GM23338 (cell line): Measurements from ENCODE around the gene ACADS. TPM values are rescaled to one million over a fixed set of nuclear protein-coding genes. Genes with fewer than 3 reads are reported as not detected.

Source experiments
- ATAC-seq: fragments of 200-7000 bp; cut with Tn5 transposase; 3 replicates; pipeline ENCODE4 v1.9.1; 2020
- DNase-seq: peaks from one replicate; pipeline ENCODE4 v3.0.0-alpha.2; 2015; ENCODE audit warnings: low spot score
- H2AFZ ChIP-seq: fragments of 200-600 bp; sonication (generic); 2 replicates; pipeline ENCODE4 v1.8.0; 2016; ENCODE audit warnings: antibody characterized with exemption, mild to moderate bottlenecking, moderate library complexity
- H3F3A ChIP-seq: fragments of 200-600 bp; sonication (generic); replicated peaks from 2 replicates; pipeline ENCODE4 v1.8.0; 2017; ENCODE audit warnings: antibody characterized with exemption, mixed run types, low read depth
- H3K27ac ChIP-seq: fragments of 200-600 bp; sonication (generic); 2 replicates; pipeline ENCODE4 v1.6.1; 2016; ENCODE audit warnings: low read depth
- H3K27me3 ChIP-seq: fragments of 200-600 bp; sonication (generic); 2 replicates; pipeline ENCODE4 v1.8.0; 2016; ENCODE audit warnings: mild to moderate bottlenecking, mixed run types, moderate library complexity; ENCODE audit not compliant: insufficient read depth
- H3K36me3 ChIP-seq: fragments of 200-600 bp; sonication (generic); 2 replicates; pipeline ENCODE4 v1.8.0; 2016; ENCODE audit warnings: mild to moderate bottlenecking; ENCODE audit not compliant: insufficient read depth
- H3K4me1 ChIP-seq: fragments of 200-600 bp; sonication (generic); 2 replicates; pipeline ENCODE4 v1.8.0; 2016; ENCODE audit warnings: mild to moderate bottlenecking, moderate library complexity; ENCODE audit not compliant: insufficient read depth
- H3K4me2 ChIP-seq: fragments of 200-600 bp; sonication (generic); 2 replicates; pipeline ENCODE4 v1.7.1; 2017; ENCODE audit warnings: mixed run types
- H3K4me3 ChIP-seq: fragments of 200-600 bp; sonication (generic); 2 replicates; pipeline ENCODE4 v1.6.1; 2016; ENCODE audit warnings: mixed run types
- H3K79me2 ChIP-seq: fragments of 200-600 bp; sonication (generic); replicated peaks from 2 replicates; pipeline ENCODE4 v1.8.0; 2017; ENCODE audit warnings: mild to moderate bottlenecking; ENCODE audit not compliant: insufficient read depth
- H3K9me2 ChIP-seq: fragments of 200-600 bp; sonication (generic); 2 replicates; pipeline ENCODE4 v1.8.0; 2017; ENCODE audit not compliant: insufficient read depth
- H4K20me1 ChIP-seq: fragments of 200-600 bp; sonication (generic); replicated peaks from 2 replicates; pipeline ENCODE4 v1.8.0; 2017; ENCODE audit warnings: mild to moderate bottlenecking; ENCODE audit not compliant: insufficient read depth
- H3K27ac Mint-ChIP-seq: 2 replicates; pipeline ENCODE4 v1.8.0; 2020; ENCODE audit warnings: inconsistent platforms, mild to moderate bottlenecking, moderate library complexity, mixed read lengths
- H3K27me3 Mint-ChIP-seq: 3 replicates; pipeline ENCODE4 v1.8.0; 2022; ENCODE audit warnings: low read depth, mild to moderate bottlenecking, moderate library complexity, mixed read lengths, inconsistent platforms; ENCODE audit not compliant: insufficient read depth, poor library complexity
- H3K36me3 Mint-ChIP-seq: 3 replicates; pipeline ENCODE4 v1.8.0; 2021; ENCODE audit warnings: low read depth, mild to moderate bottlenecking, inconsistent platforms, moderate library complexity, mixed read lengths
- H3K4me1 Mint-ChIP-seq: 3 replicates; pipeline ENCODE4 v1.8.0; 2020; ENCODE audit warnings: mild to moderate bottlenecking, inconsistent platforms, mixed read lengths
- H3K4me3 Mint-ChIP-seq: 3 replicates; pipeline ENCODE4 v1.8.0; 2021; ENCODE audit warnings: moderate library complexity, mild to moderate bottlenecking, inconsistent platforms, mixed read lengths
- H3K9me3 Mint-ChIP-seq: 3 replicates; pipeline ENCODE4 v1.8.0; 2020; ENCODE audit warnings: moderate library complexity, mild to moderate bottlenecking, inconsistent platforms, mixed read lengths
- CREB1 ChIP-seq: fragments of 250-450 bp; sonication (Bioruptor Pico); IDR thresholded peaks from 2 replicates; pipeline ENCODE4 v1.5.0; 2020; ENCODE audit warnings: low read depth, mild to moderate bottlenecking, moderate library complexity
- EZH2 ChIP-seq: fragments of 200-600 bp; sonication (generic); IDR thresholded peaks from one replicate; pipeline ENCODE4 v1.8.0; 2017; ENCODE audit warnings: antibody characterized with exemption, mild to moderate bottlenecking, low read depth; ENCODE audit not compliant: unreplicated experiment
- EZH2phosphoT487 ChIP-seq: fragments of 200-600 bp; sonication (generic); IDR thresholded peaks from one replicate; pipeline ENCODE4 v1.8.1; 2018; ENCODE audit warnings: antibody characterized with exemption; ENCODE audit not compliant: unreplicated experiment
- JUNB ChIP-seq: IDR thresholded peaks from one replicate; pipeline ENCODE4 v1.6.1; 2016; ENCODE audit warnings: antibody characterized with exemption; ENCODE audit not compliant: unreplicated experiment
- NANOG ChIP-seq: IDR thresholded peaks from 2 replicates; pipeline ENCODE4 v1.6.1; 2016; ENCODE audit warnings: antibody characterized with exemption, borderline replicate concordance
- POLR2AphosphoS5 ChIP-seq: IDR thresholded peaks from 2 replicates; pipeline ENCODE4 v1.6.1; 2016; ENCODE audit warnings: antibody characterized with exemption, low read depth
- REST ChIP-seq: IDR thresholded peaks from one replicate; pipeline ENCODE4 v1.6.1; 2018; ENCODE audit warnings: antibody characterized with exemption; ENCODE audit not compliant: unreplicated experiment
- STAT1 ChIP-seq: IDR thresholded peaks from one replicate; pipeline ENCODE4 v1.6.1; 2016; ENCODE audit warnings: antibody characterized with exemption; ENCODE audit not compliant: unreplicated experiment
- ZNF114 ChIP-seq: fragments of 250-450 bp; sonication (Bioruptor Pico); IDR thresholded peaks from 2 replicates; pipeline ENCODE4 v1.5.0; 2020; ENCODE audit warnings: mild to moderate bottlenecking, moderate library complexity
- ZNF331 ChIP-seq: fragments of 250-450 bp; sonication (Bioruptor Pico); IDR thresholded peaks from 2 replicates; pipeline ENCODE4 v1.5.0; 2020; ENCODE audit warnings: low read depth, mild to moderate bottlenecking, moderate library complexity
- ZNF462 ChIP-seq: fragments of 250-450 bp; sonication (Bioruptor Pico); IDR thresholded peaks from 2 replicates; pipeline ENCODE4 v1.5.0; 2020; ENCODE audit warnings: mild to moderate bottlenecking, moderate library complexity
- polyA plus RNA-seq: library from polyadenylated mRNA; unstranded; fragments of >200 nt; fragmentation: Nextera tagmentation; extraction: Ambion mirVana; gene quantifications from 2 replicates; pipeline ENCODE4 v1.2.1, GENCODE V29; 2016
- total RNA-seq: library from RNA; depleted of rRNA; stranded (reverse); fragments of >200 nt; shearing (Covaris generic); gene quantifications from 2 replicates; pipeline ENCODE4 v1.2.3, GENCODE V29; 2014
- TF ChIP-seq, protein P1 (sequence below), 2 experiments: fragments of 200-600 bp in 1 of 2; sonication (generic) in 1 of 2; conservative IDR thresholded peaks; 2 replicates each; pipeline versions ENCODE4 v1.5.1 to v1.6.1; 2016 to 2017; ENCODE audit warnings: antibody characterized with exemption in 2 of 2, low read depth in 2 of 2, mild to moderate bottlenecking in 2 of 2, moderate library complexity in 1 of 2
- TF ChIP-seq, protein P2 (sequence below): IDR thresholded peaks from 2 replicates; pipeline ENCODE4 v1.6.1; 2016; ENCODE audit warnings: antibody characterized with exemption

ACADS gene
- total and polyA plus RNA-seq, 2 experiments from 2014 or later = 3.1 to 5.7 TPM

GRCh38 chr12:120754792-120755191, 29.2 kb downstream of the ACADS start:
- no peak overlapping the region for H3K27ac ChIP-seq
- H3K9me3 Mint-ChIP-seq = peaks cover 13% of the 10 kb centered on the region; the same call in 2 of the 3 replicates
- no peak for ATAC-seq

More at GRCh38 chr12:120754792-120755191, 29.2 kb downstream of the ACADS start:
- Histone ChIP-seq H3K4me2 (no peak overlapping the region), H2AFZ (no peak overlapping the region), H3K27me3 (no peaks in the 10 kb centered on the region), H3K4me3 (no peak overlapping the region), H3K36me3 (no peaks in the 10 kb centered on the region), H3F3A (no peaks in the 10 kb centered on the region), H3K79me2 (no peaks in the 10 kb centered on the region), H3K9me2 (no peaks in the 10 kb centered on the region), H4K20me1 (no peaks in the 10 kb centered on the region), H3K4me1 (peaks cover 5% of the 10 kb centered on the region; the same call in 1 of the 2 replicates)
- no peak for DNase-seq
- Mint-ChIP-seq H3K27ac (no peak overlapping the region), H3K27me3 (peaks cover 2% of the 10 kb centered on the region), H3K4me1 (peaks cover 12% of the 10 kb centered on the region), H3K36me3 (no peaks in the 10 kb centered on the region), H3K4me3 (no peak overlapping the region)
- TF ChIP-seq EZH2phosphoT487 (no peak), REST (no peak), EZH2 (no peak), CREB1 (CRISPR knock-in tag) (no peak), ZNF331 (CRISPR knock-in tag) (no peak), NANOG (no peak), ZNF462 (CRISPR knock-in tag) (no peak), STAT1 (no peak), ZNF114 (CRISPR knock-in tag) (no peak), POLR2AphosphoS5 (no peak), JUNB (no peak)
- TF ChIP-seq, protein P1, sequence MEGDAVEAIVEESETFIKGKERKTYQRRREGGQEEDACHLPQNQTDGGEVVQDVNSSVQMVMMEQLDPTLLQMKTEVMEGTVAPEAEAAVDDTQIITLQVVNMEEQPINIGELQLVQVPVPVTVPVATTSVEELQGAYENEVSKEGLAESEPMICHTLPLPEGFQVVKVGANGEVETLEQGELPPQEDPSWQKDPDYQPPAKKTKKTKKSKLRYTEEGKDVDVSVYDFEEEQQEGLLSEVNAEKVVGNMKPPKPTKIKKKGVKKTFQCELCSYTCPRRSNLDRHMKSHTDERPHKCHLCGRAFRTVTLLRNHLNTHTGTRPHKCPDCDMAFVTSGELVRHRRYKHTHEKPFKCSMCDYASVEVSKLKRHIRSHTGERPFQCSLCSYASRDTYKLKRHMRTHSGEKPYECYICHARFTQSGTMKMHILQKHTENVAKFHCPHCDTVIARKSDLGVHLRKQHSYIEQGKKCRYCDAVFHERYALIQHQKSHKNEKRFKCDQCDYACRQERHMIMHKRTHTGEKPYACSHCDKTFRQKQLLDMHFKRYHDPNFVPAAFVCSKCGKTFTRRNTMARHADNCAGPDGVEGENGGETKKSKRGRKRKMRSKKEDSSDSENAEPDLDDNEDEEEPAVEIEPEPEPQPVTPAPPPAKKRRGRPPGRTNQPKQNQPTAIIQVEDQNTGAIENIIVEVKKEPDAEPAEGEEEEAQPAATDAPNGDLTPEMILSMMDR (conservative IDR thresholded peaks at IDR 0.05; ENCODE audit: low read depth in 2 of 2) = no peak
- TF ChIP-seq, protein P2, sequence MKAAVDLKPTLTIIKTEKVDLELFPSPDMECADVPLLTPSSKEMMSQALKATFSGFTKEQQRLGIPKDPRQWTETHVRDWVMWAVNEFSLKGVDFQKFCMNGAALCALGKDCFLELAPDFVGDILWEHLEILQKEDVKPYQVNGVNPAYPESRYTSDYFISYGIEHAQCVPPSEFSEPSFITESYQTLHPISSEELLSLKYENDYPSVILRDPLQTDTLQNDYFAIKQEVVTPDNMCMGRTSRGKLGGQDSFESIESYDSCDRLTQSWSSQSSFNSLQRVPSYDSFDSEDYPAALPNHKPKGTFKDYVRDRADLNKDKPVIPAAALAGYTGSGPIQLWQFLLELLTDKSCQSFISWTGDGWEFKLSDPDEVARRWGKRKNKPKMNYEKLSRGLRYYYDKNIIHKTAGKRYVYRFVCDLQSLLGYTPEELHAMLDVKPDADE = no peak
